Uterus (tissue), 4 donors: Measurements from ENCODE around the gene KCNJ9. TPM values are rescaled to one million over a fixed set of nuclear protein-coding genes. Genes with fewer than 3 reads are reported as not detected.

Experiments
- DNase-seq, 2 donors: peaks; one replicate each; pipeline ENCODE4 v3.0.0-alpha.2; 2019 to 2020
- H3K27ac ChIP-seq, 2 donors: fragments of 200-600 bp; sonication (generic); 1 replicate in 1 of 2; 2 replicates in 1 of 2; pipeline ENCODE4 v1.5.1; 2016 to 2018
- H3K27me3 ChIP-seq, 2 donors: fragments of 200-600 bp; sonication (generic); one replicate each; pipeline ENCODE4 v1.5.1; 2018 to 2019; ENCODE audit warnings: control low read depth in 1 of 2
- H3K36me3 ChIP-seq, 2 donors: fragments of 200-600 bp; sonication (generic); one replicate each; pipeline ENCODE4 v1.5.1; 2019; ENCODE audit warnings: control low read depth in 1 of 2
- H3K4me1 ChIP-seq, 2 donors: fragments of 200-600 bp; sonication (generic); one replicate each; pipeline ENCODE4 v1.5.1; 2018 to 2019; ENCODE audit warnings: control low read depth in 1 of 2
- H3K4me3 ChIP-seq, 2 donors: fragments of 200-600 bp; sonication (generic); 1 replicate in 1 of 2; 2 replicates in 1 of 2; pipeline ENCODE4 v1.5.1; 2018 to 2019; ENCODE audit warnings: mild to moderate bottlenecking in 1 of 2
- H3K9me3 ChIP-seq, 2 donors: fragments of 200-600 bp; sonication (generic); one replicate each; pipeline ENCODE4 v1.5.1; 2019; ENCODE audit warnings: control low read depth in 1 of 2
- CTCF ChIP-seq, 4 experiments: fragments of 200-600 bp in 2 of 4; fragments of 450-650 bp in 2 of 4; sonication (generic) in 2 of 4; IDR thresholded peaks; one replicate each; pipeline ENCODE4 v1.5.1; 2016 to 2019; ENCODE audit warnings: antibody characterized with exemption in 4 of 4, mild to moderate bottlenecking in 2 of 4, moderate library complexity in 1 of 4
- POLR2A ChIP-seq, 2 donors: fragments of 450-650 bp; IDR thresholded peaks; one replicate each; pipeline ENCODE4 v1.6.1; 2016; ENCODE audit warnings: antibody characterized with exemption in 2 of 2, mild to moderate bottlenecking in 1 of 2, moderate library complexity in 1 of 2
- intact Hi-C: fragments of 100-400 bp; cut with DNase I; formaldehyde crosslinking; loops from one replicate; pipeline ENCODE4 v1.15.1; 2023; ENCODE audit warnings: low total_unique reads
- total RNA-seq, 4 donors: library from RNA; depleted of rRNA in 3 of 4; stranded (reverse); fragments of >200 nt in 3 of 4; gene quantifications; one replicate each; pipeline versions ENCODE4 v1.1.0 to v1.2.4, GENCODE V29; 2014 to 2023
- donor health status: DM: yes; HTN: yes; CAD: no.

KCNJ9 gene
- total RNA-seq, 4 donors from 2014 or later: 0.28 TPM; not detected in 3

- Histone ChIP-seq H3K36me3 (no peaks in the 10 kb centered on the region), H3K4me3 (no peak overlapping the region), H3K27me3 (no peaks in the 10 kb centered on the region), H3K27ac (no peak overlapping the region), H3K9me3 (no peaks in the 10 kb centered on the region), H3K4me1 (no peaks in the 10 kb centered on the region)
- TF ChIP-seq CTCF (IDR thresholded peaks at IDR 0.05) (no peak), POLR2A (IDR thresholded peaks at IDR 0.05) (no peak)
- intact Hi-C loops: no loop called here
- no peak for DNase-seq
Measured at GRCh38 chr1:160112357-160112756, 31.0 kb downstream of the KCNJ9 start.

- no peaks in the 10 kb centered on the region for H3K27me3 ChIP-seq
- no peaks in the 10 kb centered on the region for H3K4me1 ChIP-seq
- no peak overlapping the region for H3K4me3 ChIP-seq
- TF ChIP-seq CTCF (IDR thresholded peaks at IDR 0.05): no peak
- no peak for TF ChIP-seq POLR2A (IDR thresholded peaks at IDR 0.05)
- no peaks in the 10 kb centered on the region for H3K36me3 ChIP-seq
- DNase-seq: no peak
- H3K27ac ChIP-seq: no peak overlapping the region
- no peaks in the 10 kb centered on the region for H3K9me3 ChIP-seq
- intact Hi-C loops: no loop called here
Measured at GRCh38 chr1:160113407-160113806, 32.1 kb downstream of the KCNJ9 start.

GRCh38 chr1:160114085-160114484 lies 32.7 kb downstream of the KCNJ9 start:
- Histone ChIP-seq H3K27me3 (no peaks in the 10 kb centered on the region), H3K36me3 (no peaks in the 10 kb centered on the region), H3K4me1 (no peaks in the 10 kb centered on the region), H3K4me3 (no peak overlapping the region), H3K9me3 (no peaks in the 10 kb centered on the region), H3K27ac (no peak overlapping the region)
- no peak for DNase-seq
- no peak for TF ChIP-seq POLR2A (IDR thresholded peaks at IDR 0.05)
- no peak for TF ChIP-seq CTCF (IDR thresholded peaks at IDR 0.05)
- intact Hi-C loops: no loop called here

- Histone ChIP-seq H3K27me3 (no peaks in the 10 kb centered on the region), H3K4me1 (no peaks in the 10 kb centered on the region), H3K9me3 (no peaks in the 10 kb centered on the region), H3K36me3 (no peaks in the 10 kb centered on the region), H3K4me3 (peak within 1 kb of the TSS in 1 of 2 donors; percentile 17), H3K27ac (peak within 1 kb of the TSS in 1 of 2 donors; percentile 5)
- intact Hi-C loops: no loop called here
- DNase-seq: no peak
- TF ChIP-seq POLR2A (IDR thresholded peaks at IDR 0.05) (no peak), CTCF (IDR thresholded peaks at IDR 0.05) (no peak)
Measured at GRCh38 chr1:160115545-160116282, 34.4 kb downstream of the KCNJ9 start, which contains the start of gene ATP1A2. Gene ATP1A2, plus strand, starts transcription at chr1:160115759. Its CDS starts 103 bp downstream, at chr1:160115862.

- H3K9me3 ChIP-seq: no peaks in the 10 kb centered on the region
- peak overlapping the region in 1 of 2 donors; percentile 17 for H3K4me3 ChIP-seq
- H3K4me1 ChIP-seq: no peaks in the 10 kb centered on the region
- intact Hi-C loops: no loop called here
- no peaks in the 10 kb centered on the region for H3K27me3 ChIP-seq
- TF ChIP-seq CTCF (IDR thresholded peaks at IDR 0.05) (no peak), POLR2A (IDR thresholded peaks at IDR 0.05) (no peak)
- no peaks in the 10 kb centered on the region for H3K36me3 ChIP-seq
- peak overlapping the region in 1 of 2 donors; percentile 5 for H3K27ac ChIP-seq
- DNase-seq: no peak
Measured at GRCh38 chr1:160116283-160117147, 35.2 kb downstream of the KCNJ9 start.
